ENCODE data around the gene CRACR2A.
A peak's percentile ranks its signal among the peaks of the same experiment; 100 is the strongest.

The CRACR2A gene

DNA sequence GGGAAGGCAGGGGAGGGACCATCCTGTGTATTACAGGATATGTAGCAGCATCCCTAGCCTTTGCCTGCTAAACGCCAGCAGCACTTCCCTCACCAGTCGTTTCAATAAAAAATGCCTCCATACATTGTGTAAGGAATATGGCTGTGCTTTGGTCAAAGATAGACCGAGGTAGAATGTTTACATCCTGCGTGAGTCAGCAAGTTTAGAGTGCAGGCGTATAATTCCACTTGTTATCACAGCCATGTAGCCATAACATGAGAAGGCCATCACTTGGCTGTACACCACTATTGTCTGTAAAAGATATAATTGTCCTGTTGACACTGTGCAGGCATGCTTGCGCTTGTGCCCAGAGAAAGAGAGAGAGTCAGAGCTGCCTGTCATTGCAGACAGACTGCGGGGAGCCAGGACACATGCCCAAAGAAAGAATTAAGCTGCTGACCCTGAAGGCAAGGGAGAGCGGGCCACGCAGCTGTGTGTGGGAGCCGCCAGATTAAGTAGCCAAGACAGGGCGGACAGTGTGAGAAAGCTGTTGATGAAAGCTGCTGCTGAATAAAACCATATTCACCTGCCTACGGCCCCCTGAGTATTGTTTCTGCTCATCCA lies 68.4 kb downstream of the CRACR2A start:
- DNase-seq (ENCODE audit: low spot score), result no peak

GRCh38 chr12:3683670-3684069 lies 69.2 kb downstream of the CRACR2A start:
- no peak for DNase-seq (ENCODE audit: low spot score)

- DNase-seq (ENCODE audit: low spot score), result no peak
Measured at GRCh38 chr12:3681595-3682061, 71.3 kb downstream of the CRACR2A start.

DNA sequence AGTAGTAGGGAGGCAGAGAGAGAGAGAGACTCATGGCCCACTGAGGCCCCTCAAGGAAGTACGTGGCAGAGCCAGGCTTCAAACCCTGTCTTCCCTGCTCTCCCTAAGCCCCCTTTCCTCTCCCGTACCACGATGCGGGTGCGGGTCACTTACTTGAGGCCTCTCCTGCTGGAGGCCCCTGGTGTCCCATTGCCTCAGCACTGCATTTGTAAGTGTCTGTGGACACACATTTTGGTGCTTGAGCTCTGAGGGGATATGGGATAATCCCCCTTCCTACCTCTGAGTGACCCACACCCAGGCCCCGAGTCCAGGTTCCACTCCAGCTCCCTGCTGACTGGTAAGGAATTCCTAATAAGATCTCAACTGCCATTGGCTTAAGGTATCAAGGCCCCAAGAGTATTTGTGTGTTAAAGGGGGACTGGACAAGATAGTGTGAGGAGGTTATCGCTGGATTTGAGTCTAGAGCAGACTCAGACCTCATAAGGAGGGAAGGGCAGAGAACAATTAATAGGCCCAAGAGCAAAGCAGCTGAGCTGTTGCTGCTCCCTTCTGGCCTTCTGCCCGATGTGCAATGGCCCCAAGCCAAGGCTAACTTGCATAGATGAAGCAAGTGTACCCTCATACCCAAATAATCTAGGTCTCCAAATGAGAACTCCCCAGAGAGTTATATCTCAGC lies 71.9 kb downstream of the CRACR2A start:
- no peak for DNase-seq (ENCODE audit: low spot score)

- no peak for DNase-seq (ENCODE audit: low spot score)
Measured at GRCh38 chr12:3679831-3680230, 73.1 kb downstream of the CRACR2A start.

- no peak for DNase-seq (ENCODE audit: low spot score)
Measured at GRCh38 chr12:3677609-3678008, 75.3 kb downstream of the CRACR2A start.

DNA sequence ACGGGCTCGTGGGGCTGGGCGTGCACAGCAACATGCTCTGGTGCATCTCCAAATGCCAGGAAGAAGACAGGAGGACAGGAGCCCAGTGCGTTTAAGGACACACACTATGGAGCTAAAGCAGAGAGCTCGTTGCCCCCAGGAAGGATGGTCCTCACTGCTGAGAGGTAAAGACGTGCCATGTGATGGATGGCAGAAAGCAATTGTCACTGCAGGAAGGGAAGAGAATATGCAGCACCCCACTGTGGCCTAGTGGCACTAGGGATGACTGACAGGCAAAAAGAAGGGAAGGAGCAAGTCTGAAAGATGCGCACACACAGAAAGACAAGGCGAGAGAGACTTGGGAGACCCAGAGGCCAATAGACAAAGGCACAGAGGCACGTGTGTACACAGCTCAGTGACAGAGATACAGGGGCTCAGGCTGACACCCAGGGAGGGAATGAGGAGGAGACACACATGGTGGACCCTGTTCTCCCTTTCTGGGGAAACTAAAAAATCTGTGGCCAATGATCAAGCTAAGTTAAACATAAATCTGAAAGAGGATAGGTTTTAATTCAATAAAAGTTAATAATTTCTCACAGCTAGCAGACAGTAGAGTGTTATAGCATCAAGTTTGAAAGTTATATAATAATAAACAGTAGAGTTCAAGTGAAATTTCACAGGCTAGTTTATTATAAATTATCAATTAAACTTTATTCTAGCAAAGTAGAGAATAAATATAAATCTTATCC lies 78.8 kb downstream of the CRACR2A start:
- DNase-seq (ENCODE audit: low spot score), result no peak

DNA sequence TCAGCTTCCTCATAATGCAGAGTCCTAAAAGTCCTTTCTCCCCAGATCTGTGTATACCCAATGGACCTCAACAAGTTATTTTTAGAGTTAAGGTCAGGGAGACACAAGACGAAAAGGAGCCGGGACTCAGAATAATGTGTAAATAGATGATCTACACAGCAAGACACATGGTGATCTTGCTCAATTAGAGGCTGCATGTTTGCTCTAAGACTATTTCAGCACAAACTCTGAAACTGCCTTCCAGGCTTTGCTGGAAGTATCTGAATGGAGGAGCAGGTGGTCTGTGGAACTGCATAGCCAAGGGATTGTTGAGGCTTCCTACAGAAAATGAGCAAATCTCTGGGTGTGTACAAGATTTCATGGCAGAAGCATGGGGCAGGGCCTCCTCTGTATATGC lies 80.8 kb downstream of the CRACR2A start:
- no peak for DNase-seq (ENCODE audit: low spot score)

DNA sequence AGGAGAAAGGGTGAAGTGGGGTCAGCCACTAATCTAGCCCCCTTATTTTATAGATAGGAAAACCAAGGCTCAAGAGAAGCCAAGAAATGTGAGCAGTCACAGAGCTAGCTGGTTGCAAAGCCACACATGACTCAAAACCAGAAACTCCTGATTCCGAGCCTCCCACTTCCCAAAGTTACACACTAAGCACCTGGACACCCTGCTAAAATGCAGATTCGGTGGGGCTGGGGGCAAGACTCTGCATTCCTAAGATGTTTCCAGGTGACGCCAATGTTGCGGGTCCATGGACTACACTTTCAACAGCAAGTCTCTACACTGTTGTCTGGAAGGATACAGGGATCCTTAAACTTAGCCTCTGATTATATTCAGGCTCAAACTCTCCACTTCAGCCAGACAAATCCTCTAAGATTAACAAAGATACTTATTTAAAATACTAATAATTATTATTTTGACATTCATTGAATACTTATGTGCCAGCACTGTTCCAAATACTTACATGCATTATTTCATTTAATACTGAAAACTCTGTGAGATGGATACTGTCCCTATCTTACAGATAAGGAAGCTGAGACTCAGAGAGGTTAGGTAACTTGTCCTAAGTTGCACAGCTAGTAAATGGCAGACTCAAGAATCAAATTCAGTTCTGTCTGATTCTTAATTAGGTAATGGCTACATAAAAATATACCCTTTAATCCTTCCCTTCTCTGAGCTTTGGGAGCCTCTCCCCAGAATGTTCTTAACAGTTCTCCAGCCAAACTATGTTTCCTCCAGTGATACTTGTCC lies 81.4 kb downstream of the CRACR2A start:
- DNase-seq (ENCODE audit: low spot score), result no peak

- no peak for DNase-seq (ENCODE audit: low spot score)
Measured at GRCh38 chr12:3670083-3670620, 82.8 kb downstream of the CRACR2A start.

DNA sequence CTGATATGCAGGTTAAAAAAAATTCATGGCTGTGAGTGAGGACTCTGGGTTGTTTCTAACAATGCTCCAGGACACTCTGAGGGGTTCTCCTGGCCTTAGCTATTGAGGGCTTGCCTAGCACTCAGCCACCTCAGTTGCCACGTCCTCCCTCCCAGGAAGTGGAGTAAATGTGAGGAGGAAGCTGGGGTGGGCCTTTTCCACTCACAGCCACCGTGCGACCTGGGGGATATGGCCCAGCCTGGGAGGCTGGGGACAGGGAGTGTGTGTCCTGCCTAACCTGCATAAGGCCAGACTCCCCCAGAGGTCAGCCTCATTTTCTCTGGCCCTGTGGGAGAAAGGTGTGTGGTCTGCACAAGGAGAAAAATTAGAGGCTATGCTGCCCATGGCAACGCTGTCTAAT lies 83.3 kb downstream of the CRACR2A start:
- no peak for DNase-seq (ENCODE audit: low spot score)

GRCh38 chr12:3668479-3669165 lies 84.3 kb downstream of the CRACR2A start:
- DNase-seq (ENCODE audit: low spot score), result no peak

DNA sequence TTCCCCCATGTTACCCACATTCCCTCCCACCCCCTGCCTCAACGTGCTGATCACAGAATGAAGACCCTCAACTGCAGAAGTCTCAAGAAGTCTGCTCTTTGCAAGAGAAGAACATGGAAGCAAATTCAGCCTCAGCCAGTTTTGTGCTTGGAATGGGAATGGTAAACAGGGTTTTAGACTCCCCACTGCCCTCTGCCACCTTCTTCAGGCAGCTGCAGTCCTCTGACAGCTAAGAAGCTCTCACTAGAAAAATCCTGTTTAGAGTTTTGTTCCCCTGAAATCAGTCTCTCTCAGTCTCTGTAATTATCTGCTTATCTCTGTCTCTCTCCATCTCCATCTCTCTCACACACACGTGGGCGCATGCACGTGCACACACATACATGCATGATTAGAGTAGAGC lies 85.4 kb downstream of the CRACR2A start:
- DNase-seq (ENCODE audit: low spot score), result no peak

DNA sequence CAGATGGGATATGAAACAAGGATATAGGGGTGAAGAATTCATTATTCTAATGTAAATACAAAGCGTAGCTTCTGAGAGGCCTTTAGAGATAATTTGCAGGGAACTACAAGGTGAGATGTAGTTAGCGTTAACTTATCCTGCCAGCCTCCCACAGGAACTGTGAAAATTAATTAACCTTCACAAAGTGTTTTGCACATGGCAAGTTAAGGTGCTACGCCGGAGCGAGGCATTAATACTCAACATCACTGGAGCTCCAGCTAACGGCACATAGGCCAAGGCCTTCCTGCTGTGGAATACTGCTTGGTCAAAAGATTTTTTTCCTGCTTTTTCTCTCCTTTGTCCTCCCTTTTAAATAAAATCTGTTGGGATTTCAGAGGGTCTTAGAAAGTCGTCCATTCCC lies 86.5 kb downstream of the CRACR2A start:
- DNase-seq (ENCODE audit: low spot score), result no peak

GRCh38 chr12:3662521-3662921 lies 90.4 kb downstream of the CRACR2A start:
- DNase-seq (ENCODE audit: low spot score), result no peak

DNA sequence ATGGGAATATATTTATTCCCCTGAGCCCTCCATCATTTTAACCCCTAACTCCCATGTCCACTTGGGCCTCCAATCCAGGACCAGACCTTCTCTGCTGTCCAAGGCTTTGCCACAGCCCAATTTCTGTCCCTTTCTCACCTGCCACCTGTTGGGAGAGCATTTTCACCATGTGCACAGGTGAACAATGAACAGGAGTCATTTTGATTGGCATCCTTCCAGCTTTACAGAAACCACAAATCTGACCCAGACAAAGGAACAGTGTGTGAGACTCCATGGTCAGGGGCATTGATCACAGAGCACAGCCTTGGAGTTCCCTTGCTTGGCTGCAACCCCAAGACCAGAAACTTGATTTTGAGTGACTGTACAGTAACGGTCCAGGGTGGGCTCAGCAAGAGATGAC lies 91.9 kb downstream of the CRACR2A start:
- DNase-seq (ENCODE audit: low spot score), result no peak

DNA sequence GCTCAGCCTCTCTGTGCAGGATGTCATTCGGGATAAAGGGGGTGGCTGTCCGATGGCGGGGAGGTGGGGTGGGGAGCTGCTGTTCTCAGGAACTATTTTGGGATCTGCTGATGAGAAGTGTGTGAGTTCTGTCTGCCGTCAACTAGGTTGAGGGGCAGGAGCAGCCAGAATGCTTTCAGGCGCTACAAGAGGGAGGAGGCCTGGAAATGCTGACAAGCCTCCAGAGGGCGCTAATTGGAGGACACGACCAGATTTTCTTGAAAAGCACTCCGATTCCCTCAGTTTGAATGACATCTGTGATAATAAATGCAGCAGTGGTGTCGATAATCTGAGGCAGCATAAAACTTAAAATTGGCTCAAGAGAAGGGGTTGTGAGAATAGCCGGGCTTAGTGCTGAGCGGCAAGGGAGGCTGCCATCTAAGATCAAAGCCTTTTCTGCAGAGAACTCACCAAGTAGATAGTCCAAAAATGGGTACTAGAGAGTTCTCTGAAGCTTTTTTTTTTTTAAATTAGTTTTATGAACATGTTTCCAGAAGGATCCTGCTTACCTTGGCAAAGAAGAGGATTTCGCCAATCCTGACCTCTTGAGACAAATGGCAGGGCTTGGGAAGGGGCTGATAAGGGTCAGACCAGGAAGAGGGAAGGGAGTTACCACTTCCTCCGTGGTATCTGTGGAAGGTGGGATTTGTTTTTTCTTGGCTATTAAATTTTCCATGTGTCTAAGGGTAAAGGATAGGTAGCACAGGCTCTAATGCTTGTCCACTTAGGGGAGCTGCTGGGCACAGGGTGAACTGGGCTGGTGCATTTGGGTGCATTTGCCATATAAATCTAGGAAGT lies 94.4 kb downstream of the CRACR2A start:
- peak; percentile 61 for DNase-seq (ENCODE audit: low spot score)

GRCh38 chr12:3656946-3657622 lies 95.8 kb downstream of the CRACR2A start:
- no peak for DNase-seq (ENCODE audit: low spot score)

- peak; percentile 33 for DNase-seq (ENCODE audit: low spot score)
Measured at GRCh38 chr12:3655328-3655900, 97.5 kb downstream of the CRACR2A start.
